WTC11 (cell line): ENCODE results near the gene KRT35. TPM values are rescaled to one million over a fixed set of nuclear protein-coding genes. Genes with fewer than 3 reads are reported as not detected.

ENCODE experiments used
- ATAC-seq: fragments of 200-7000 bp; cut with Tn5 transposase; 2 replicates; pipeline ENCODE4 v1.10.0; 2021; ENCODE audit warnings: mild to moderate bottlenecking, moderate library complexity
- CTCF ChIA-PET: fragments of 300-600 bp; sonication (Branson Sonifier 250); formaldehyde crosslinking; loops from one replicate; lab custom pipeline; 2021; ENCODE audit warnings: antibody characterized with exemption; lab: Charles Lee
- POLR2A ChIA-PET: fragments of 350-600 bp; sonication (Branson Sonifier 250); formaldehyde crosslinking; loops from one replicate; lab custom pipeline; 2021; ENCODE audit warnings: antibody characterized with exemption; lab: Charles Lee
- DNase-seq: peaks from one replicate; pipeline ENCODE4 v3.0.0; 2021; ENCODE audit warnings: low spot score
- H3K27ac Mint-ChIP-seq: 2 replicates; pipeline ENCODE4 v1.8.0; 2021; ENCODE audit warnings: mixed read lengths
- H3K27me3 Mint-ChIP-seq: 2 replicates; pipeline ENCODE4 v1.8.0; 2021; ENCODE audit warnings: low read depth, mild to moderate bottlenecking, moderate library complexity, mixed read lengths
- H3K36me3 Mint-ChIP-seq: 2 replicates; pipeline ENCODE4 v1.8.0; 2021; ENCODE audit warnings: mixed read lengths
- H3K4me1 Mint-ChIP-seq: 2 replicates; pipeline ENCODE4 v1.8.0; 2022; ENCODE audit warnings: mixed read lengths
- H3K4me3 Mint-ChIP-seq: 2 replicates; pipeline ENCODE4 v1.8.0; 2021; ENCODE audit warnings: mild to moderate bottlenecking, moderate library complexity, mixed read lengths
- H3K9me3 Mint-ChIP-seq: 2 replicates; pipeline ENCODE4 v1.8.0; 2021; ENCODE audit warnings: mixed read lengths
- ARID4B ChIP-seq: sonication (generic); formaldehyde crosslinking; IDR thresholded peaks from 2 replicates; pipeline ENCODE4 v1.8.0; 2023; ENCODE audit warnings: missing genetic modification reagents, mild to moderate bottlenecking, borderline replicate concordance
- ATF3 ChIP-seq: sonication (generic); formaldehyde crosslinking; conservative IDR thresholded peaks from 2 replicates; pipeline ENCODE4 v1.8.1; 2022; ENCODE audit warnings: mild to moderate bottlenecking, missing genetic modification reagents
- CDX4 ChIP-seq: fragments of 250-450 bp; sonication (Bioruptor Pico); IDR thresholded peaks from 2 replicates; pipeline ENCODE4 v1.9.0; 2021; ENCODE audit warnings: moderate library complexity, mild to moderate bottlenecking, inconsistent platforms, borderline replicate concordance
- CREM ChIP-seq: sonication (generic); formaldehyde crosslinking; IDR thresholded peaks from 2 replicates; pipeline ENCODE4 v1.8.1; 2022; ENCODE audit warnings: mild to moderate bottlenecking, missing genetic modification reagents, moderate library complexity
- ELF4 ChIP-seq: sonication (generic); formaldehyde crosslinking; IDR thresholded peaks from 2 replicates; pipeline ENCODE4 v1.8.1; 2022; ENCODE audit warnings: low read depth, mild to moderate bottlenecking, moderate library complexity, missing genetic modification reagents
- FOXP1 ChIP-seq: sonication (generic); formaldehyde crosslinking; IDR thresholded peaks from 2 replicates; pipeline ENCODE4 v1.8.0; 2022; ENCODE audit warnings: missing genetic modification reagents, mild to moderate bottlenecking, moderate library complexity, borderline replicate concordance
- GABPB1 ChIP-seq: sonication (generic); formaldehyde crosslinking; IDR thresholded peaks from 2 replicates; pipeline ENCODE4 v1.8.1; 2023; ENCODE audit warnings: mild to moderate bottlenecking, missing genetic modification reagents
- HMGA2 ChIP-seq: fragments of 250-450 bp; sonication (Bioruptor Pico); IDR thresholded peaks from 2 replicates; pipeline ENCODE4 v1.4.0; 2021; ENCODE audit warnings: mild to moderate bottlenecking, moderate library complexity
- MAX ChIP-seq: sonication (generic); formaldehyde crosslinking; IDR thresholded peaks from 2 replicates; pipeline ENCODE4 v1.8.0; 2022; ENCODE audit warnings: mild to moderate bottlenecking, missing genetic modification reagents
- NFATC4 ChIP-seq: fragments of 250-450 bp; sonication (Bioruptor Pico); IDR thresholded peaks from 2 replicates; pipeline ENCODE4 v1.9.0; 2021; ENCODE audit warnings: mild to moderate bottlenecking
- NFE2L1 ChIP-seq: sonication (generic); formaldehyde crosslinking; IDR thresholded peaks from 2 replicates; pipeline ENCODE4 v1.8.1; 2023; ENCODE audit warnings: missing genetic modification reagents
- NR1H2 ChIP-seq: sonication (generic); formaldehyde crosslinking; IDR thresholded peaks from 2 replicates; pipeline ENCODE4 v1.9.0; 2021; ENCODE audit warnings: mild to moderate bottlenecking, moderate library complexity, missing genetic modification reagents
- NR2C2 ChIP-seq: sonication (generic); formaldehyde crosslinking; IDR thresholded peaks from 2 replicates; pipeline ENCODE4 v1.8.0; 2022; ENCODE audit warnings: mild to moderate bottlenecking, missing genetic modification reagents
- PRDM15 ChIP-seq: sonication (generic); formaldehyde crosslinking; IDR thresholded peaks from 2 replicates; pipeline ENCODE4 v1.8.0; 2022; ENCODE audit warnings: missing genetic modification reagents
- PRRX2 ChIP-seq: fragments of 250-450 bp; sonication (Bioruptor Pico); IDR thresholded peaks from 2 replicates; pipeline ENCODE4 v1.8.0; 2021; ENCODE audit warnings: mild to moderate bottlenecking
- RORB ChIP-seq: fragments of 250-450 bp; sonication (Bioruptor Pico); IDR thresholded peaks from 2 replicates; pipeline ENCODE4 v1.9.0; 2021; ENCODE audit warnings: mild to moderate bottlenecking
- SMAD3 ChIP-seq: sonication (generic); formaldehyde crosslinking; IDR thresholded peaks from 2 replicates; pipeline ENCODE4 v1.8.0; 2022; ENCODE audit warnings: missing genetic modification reagents, mild to moderate bottlenecking, borderline replicate concordance
- SP1 ChIP-seq: sonication (generic); formaldehyde crosslinking; conservative IDR thresholded peaks from 2 replicates; pipeline ENCODE4 v1.8.1; 2022; ENCODE audit warnings: missing genetic modification reagents
- USF1 ChIP-seq: sonication (generic); formaldehyde crosslinking; IDR thresholded peaks from 2 replicates; pipeline ENCODE4 v1.8.0; 2022; ENCODE audit warnings: mild to moderate bottlenecking, missing genetic modification reagents
- ZMAT4 ChIP-seq: fragments of 250-450 bp; sonication (Bioruptor Pico); IDR thresholded peaks from 2 replicates; pipeline ENCODE4 v1.9.0; 2021; ENCODE audit warnings: mild to moderate bottlenecking
- ZNF219 ChIP-seq: sonication (generic); formaldehyde crosslinking; IDR thresholded peaks from 2 replicates; pipeline ENCODE4 v1.8.0; 2023; ENCODE audit warnings: missing genetic modification reagents, mild to moderate bottlenecking, borderline replicate concordance
- ZNF232 ChIP-seq: sonication (generic); formaldehyde crosslinking; IDR thresholded peaks from 2 replicates; pipeline ENCODE4 v1.8.0; 2022; ENCODE audit warnings: mild to moderate bottlenecking, missing genetic modification reagents
- ZNF396 ChIP-seq: fragments of 250-450 bp; sonication (Bioruptor Pico); IDR thresholded peaks from 2 replicates; pipeline ENCODE4 v1.8.0; 2021; ENCODE audit warnings: mild to moderate bottlenecking, moderate library complexity, borderline replicate concordance
- ZNF416 ChIP-seq: fragments of 250-450 bp; sonication (Bioruptor Pico); IDR thresholded peaks from 2 replicates; pipeline ENCODE4 v1.9.0; 2021; ENCODE audit warnings: mild to moderate bottlenecking, inconsistent platforms
- ZNF423 ChIP-seq: fragments of 250-450 bp; sonication (Bioruptor Pico); IDR thresholded peaks from 2 replicates; pipeline ENCODE4 v2.1.2; 2022; ENCODE audit warnings: mild to moderate bottlenecking, moderate library complexity
- total RNA-seq: library from RNA; stranded (reverse); gene quantifications from 3 replicates; pipeline ENCODE4 v1.2.3, GENCODE V29; 2021

Gene KRT35
- total RNA-seq, 1 experiment from 2014 or later, result not detected

GRCh38 chr17:41429667-41430066 lies 51.3 kb downstream of the KRT35 start:
- DNase-seq (no peak), ATAC-seq (no peak)
- no peak for TF ChIP-seq NFE2L1 (CRISPR knock-in tag)
- no peak for TF ChIP-seq ZNF232 (CRISPR knock-in tag)
- no peak for TF ChIP-seq NFATC4 (CRISPR knock-in tag)
- no peak for TF ChIP-seq RORB
- no peak for TF ChIP-seq NR1H2 (CRISPR knock-in tag)
- TF ChIP-seq NR2C2, result no peak
- H3K27ac Mint-ChIP-seq, result no peak overlapping the region
- ChIA-PET POLR2A (no interaction called here), CTCF (interaction anchor here (1.6 to 2.5 kb wide), 2 partner anchors 12 to 119 kb away, joined by 5 to 16 read pairs; no protein-coding TSS in a partner anchor)
- H3K4me3 Mint-ChIP-seq, result no peak overlapping the region
- no peaks in the 10 kb centered on the region; the same call in 1 of the 2 replicates for H3K27me3 Mint-ChIP-seq
- no peaks in the 10 kb centered on the region for H3K9me3 Mint-ChIP-seq
- peaks cover 7% of the 10 kb centered on the region for H3K4me1 Mint-ChIP-seq
- no peaks in the 10 kb centered on the region for H3K36me3 Mint-ChIP-seq

- POLR2A ChIA-PET, result no interaction called here
- no peak for ATAC-seq
- TF ChIP-seq USF1 (CRISPR knock-in tag) (no peak), ZNF219 (CRISPR knock-in tag) (no peak), PRDM15 (no peak), MAX (CRISPR knock-in tag) (no peak), ZNF423 (no peak), GABPB1 (CRISPR knock-in tag) (no peak), CREM (no peak), ATF3 (CRISPR knock-in tag) (no peak), SP1 (CRISPR knock-in tag) (no peak), SMAD3 (no peak), FOXP1 (CRISPR knock-in tag) (no peak), ZNF396 (CRISPR knock-in tag) (no peak), ZNF416 (CRISPR knock-in tag) (no peak), HMGA2 (CRISPR knock-in tag) (no peak), ARID4B (CRISPR knock-in tag) (no peak), ZMAT4 (CRISPR knock-in tag) (no peak), NR1H2 (CRISPR knock-in tag) (no peak), CDX4 (CRISPR knock-in tag) (no peak), PRRX2 (CRISPR knock-in tag) (no peak), ELF4 (no peak)
- Mint-ChIP-seq H3K4me3 (no peak overlapping the region), H3K36me3 (no peaks in the 10 kb centered on the region), H3K4me1 (peaks cover 7% of the 10 kb centered on the region), H3K27ac (no peak overlapping the region), H3K27me3 (no peaks in the 10 kb centered on the region; the same call in 1 of the 2 replicates), H3K9me3 (no peaks in the 10 kb centered on the region)
- no peak for DNase-seq
- CTCF ChIA-PET, result interaction anchor here (0.6 to 2.5 kb wide), 3 partner anchors 11 to 953 kb away, joined by 3 to 16 read pairs (median 4); no protein-coding TSS in a partner anchor
Observed at GRCh38 chr17:41428591-41429291, 52.2 kb downstream of the KRT35 start.
